Hepatocyte (in vitro differentiated cells): ENCODE results near the gene TFIP11.

Source experiments
- CTCF ChIP-seq: fragments of 200-600 bp; sonication (generic); IDR thresholded peaks from 2 replicates; pipeline ENCODE4 v1.5.1; 2016; ENCODE audit warnings: antibody characterized with exemption, mild to moderate bottlenecking; ENCODE audit not compliant: poor library complexity
- EZH2phosphoT487 ChIP-seq: fragments of 200-600 bp; sonication (generic); IDR thresholded peaks from one replicate; pipeline ENCODE4 v1.6.1; 2018; ENCODE audit warnings: antibody characterized with exemption, mild to moderate bottlenecking, low read depth, moderate library complexity; ENCODE audit not compliant: unreplicated experiment, severe bottlenecking

DNA sequence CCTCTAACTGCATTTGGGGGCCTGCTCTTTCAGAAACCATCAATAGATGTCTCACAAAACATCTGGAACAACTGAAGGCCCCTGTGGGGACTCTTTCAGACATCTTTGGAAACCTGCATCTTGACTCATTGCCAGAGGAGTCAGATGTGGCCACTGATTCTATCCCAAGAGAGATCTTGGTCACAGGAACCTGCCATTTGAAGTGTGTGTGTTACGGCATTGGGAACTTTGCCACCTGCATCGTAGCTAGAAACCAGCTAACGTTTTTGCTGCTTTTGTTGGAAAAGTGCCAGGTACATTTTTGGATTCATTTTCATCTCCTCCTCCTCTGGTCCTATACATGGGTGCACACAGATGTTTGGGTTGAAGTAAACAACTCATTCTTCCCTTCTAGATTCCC lies 24.3 kb downstream of the TFIP11 start:
- TF ChIP-seq CTCF (no peak), EZH2phosphoT487 (no peak)
